Ishikawa (cell line): ENCODE data around the gene LGR4.

Experiments
- CREB1 ChIP-seq: IDR thresholded peaks from 2 replicates; pipeline ENCODE4 v1.6.1; 2012; ENCODE audit warnings: low read depth
- EP300 ChIP-seq: IDR thresholded peaks from 2 replicates; pipeline ENCODE4 v1.6.1; 2012; ENCODE audit warnings: borderline replicate concordance
- RAD21 ChIP-seq: IDR thresholded peaks from 2 replicates; pipeline ENCODE4 v1.6.1; 2012; ENCODE audit warnings: low read depth
- TAF1 ChIP-seq: IDR thresholded peaks from 2 replicates; pipeline ENCODE4 v1.6.1; 2012; ENCODE audit warnings: low read depth, mild to moderate bottlenecking
- ZBTB7A ChIP-seq: IDR thresholded peaks from 2 replicates; pipeline ENCODE4 v1.6.1; 2012; ENCODE audit warnings: low read depth
- TF ChIP-seq, protein P1 (sequence below): IDR thresholded peaks from 2 replicates; pipeline ENCODE4 v1.6.1; 2012; ENCODE audit warnings: low read depth, mild to moderate bottlenecking
- TF ChIP-seq, protein P2 (sequence below): IDR thresholded peaks from 2 replicates; pipeline ENCODE4 v1.6.1; 2012

DNA sequence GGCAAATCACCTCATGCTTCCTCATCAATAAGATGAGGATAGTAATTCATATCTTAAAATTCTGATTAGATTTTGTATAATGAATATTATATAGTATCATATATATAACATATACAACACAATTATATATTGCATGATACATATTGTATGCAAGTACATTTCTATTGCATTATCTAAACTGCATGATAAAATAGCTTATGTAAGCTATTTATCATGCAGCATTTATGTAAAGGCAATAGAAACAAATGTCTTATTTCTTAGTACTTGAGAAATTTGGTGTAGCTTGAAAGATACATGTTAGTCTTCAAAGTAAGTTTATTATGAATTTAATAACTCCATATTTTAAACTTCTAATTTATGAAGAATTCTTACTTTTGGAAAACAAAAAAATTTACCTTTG is 28.5 kb upstream of the LGR4 start:
- TF ChIP-seq EP300 (no peak), TAF1 (no peak), CREB1 (no peak), ZBTB7A (no peak), RAD21 (no peak)
- TF ChIP-seq, protein P1, sequence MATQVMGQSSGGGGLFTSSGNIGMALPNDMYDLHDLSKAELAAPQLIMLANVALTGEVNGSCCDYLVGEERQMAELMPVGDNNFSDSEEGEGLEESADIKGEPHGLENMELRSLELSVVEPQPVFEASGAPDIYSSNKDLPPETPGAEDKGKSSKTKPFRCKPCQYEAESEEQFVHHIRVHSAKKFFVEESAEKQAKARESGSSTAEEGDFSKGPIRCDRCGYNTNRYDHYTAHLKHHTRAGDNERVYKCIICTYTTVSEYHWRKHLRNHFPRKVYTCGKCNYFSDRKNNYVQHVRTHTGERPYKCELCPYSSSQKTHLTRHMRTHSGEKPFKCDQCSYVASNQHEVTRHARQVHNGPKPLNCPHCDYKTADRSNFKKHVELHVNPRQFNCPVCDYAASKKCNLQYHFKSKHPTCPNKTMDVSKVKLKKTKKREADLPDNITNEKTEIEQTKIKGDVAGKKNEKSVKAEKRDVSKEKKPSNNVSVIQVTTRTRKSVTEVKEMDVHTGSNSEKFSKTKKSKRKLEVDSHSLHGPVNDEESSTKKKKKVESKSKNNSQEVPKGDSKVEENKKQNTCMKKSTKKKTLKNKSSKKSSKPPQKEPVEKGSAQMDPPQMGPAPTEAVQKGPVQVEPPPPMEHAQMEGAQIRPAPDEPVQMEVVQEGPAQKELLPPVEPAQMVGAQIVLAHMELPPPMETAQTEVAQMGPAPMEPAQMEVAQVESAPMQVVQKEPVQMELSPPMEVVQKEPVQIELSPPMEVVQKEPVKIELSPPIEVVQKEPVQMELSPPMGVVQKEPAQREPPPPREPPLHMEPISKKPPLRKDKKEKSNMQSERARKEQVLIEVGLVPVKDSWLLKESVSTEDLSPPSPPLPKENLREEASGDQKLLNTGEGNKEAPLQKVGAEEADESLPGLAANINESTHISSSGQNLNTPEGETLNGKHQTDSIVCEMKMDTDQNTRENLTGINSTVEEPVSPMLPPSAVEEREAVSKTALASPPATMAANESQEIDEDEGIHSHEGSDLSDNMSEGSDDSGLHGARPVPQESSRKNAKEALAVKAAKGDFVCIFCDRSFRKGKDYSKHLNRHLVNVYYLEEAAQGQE = no peak
- TF ChIP-seq, protein P2, sequence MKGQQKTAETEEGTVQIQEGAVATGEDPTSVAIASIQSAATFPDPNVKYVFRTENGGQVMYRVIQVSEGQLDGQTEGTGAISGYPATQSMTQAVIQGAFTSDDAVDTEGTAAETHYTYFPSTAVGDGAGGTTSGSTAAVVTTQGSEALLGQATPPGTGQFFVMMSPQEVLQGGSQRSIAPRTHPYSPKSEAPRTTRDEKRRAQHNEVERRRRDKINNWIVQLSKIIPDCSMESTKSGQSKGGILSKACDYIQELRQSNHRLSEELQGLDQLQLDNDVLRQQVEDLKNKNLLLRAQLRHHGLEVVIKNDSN = no peak
